Right forelimb (tissue), 1 donor: ENCODE results near the gene ADAD2.
"Not testable (repeated sequence)": the region's sequence is repeated elsewhere in the genome, so short reads cannot be mapped to it uniquely, and the experiment has no call there.

Experiments
- DNase-seq: peaks from one replicate; pipeline ENCODE4 v3.0.0-alpha.2; 2018

The ADAD2 gene

DNA sequence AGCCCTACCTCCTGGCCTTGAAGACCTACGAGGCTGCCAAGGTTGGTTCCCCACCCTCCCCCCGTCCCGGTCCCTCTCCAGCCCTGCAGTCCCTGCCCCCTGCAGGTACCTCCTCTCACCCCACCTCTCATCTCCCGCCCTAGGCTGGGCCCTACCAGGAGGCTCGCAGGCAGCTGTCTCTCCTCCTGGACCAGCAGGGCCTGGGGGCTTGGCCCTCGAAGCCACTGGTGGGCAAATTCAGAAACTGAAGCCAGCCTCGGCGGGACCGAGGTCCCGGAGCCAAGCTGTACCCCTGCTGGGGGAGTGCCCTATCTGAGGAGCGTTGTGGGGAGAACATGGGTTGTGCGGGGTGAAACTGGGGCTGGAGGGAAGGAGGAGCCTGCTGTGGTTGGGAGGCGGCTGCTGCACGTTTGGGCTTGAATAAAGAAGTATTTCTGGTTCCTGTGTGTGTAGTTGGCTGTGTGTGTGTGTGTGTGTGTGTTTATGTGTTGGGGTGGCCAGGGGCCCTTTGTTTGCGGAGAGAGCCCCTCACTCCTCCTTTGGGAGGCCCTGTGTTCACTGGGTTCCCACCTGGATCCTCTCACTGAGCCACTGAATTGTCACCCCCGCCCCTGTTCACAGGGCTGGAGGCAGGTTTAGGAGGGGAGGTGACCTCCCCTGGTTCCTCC lies 5.9 kb downstream of the ADAD2 start:
- no peak for DNase-seq

DNA sequence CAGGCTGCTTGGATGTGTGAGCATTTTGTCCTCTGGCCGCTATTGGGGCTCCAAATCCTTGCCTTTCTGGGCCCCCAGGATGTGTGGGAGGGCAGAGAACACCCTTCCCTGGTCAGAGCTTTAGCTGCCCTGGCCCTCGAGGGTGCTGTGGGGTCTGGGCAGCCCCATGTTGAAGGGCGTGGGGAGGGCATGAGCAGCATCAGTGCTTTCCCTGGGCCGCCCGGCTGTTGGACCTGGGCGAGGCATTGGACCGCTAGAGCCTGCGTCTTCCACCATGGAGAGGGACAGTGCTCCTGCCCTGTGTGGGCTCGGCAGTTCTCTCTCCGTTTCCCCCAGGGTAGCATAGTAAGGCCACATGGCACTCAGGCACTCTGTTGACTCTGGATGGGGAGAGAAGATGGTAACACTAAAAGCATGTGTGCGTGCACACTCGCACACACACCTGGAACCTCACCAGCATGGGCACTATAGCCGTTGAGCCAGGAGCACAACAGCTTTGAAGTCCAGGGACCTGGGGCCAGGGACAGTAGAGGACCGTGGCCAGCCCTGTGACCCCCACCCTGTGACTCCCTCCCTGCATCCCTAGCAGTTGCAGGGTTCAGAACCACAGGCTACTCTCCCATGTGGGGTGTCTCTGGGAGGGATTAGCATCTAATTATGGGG lies 6.6 kb downstream of the ADAD2 start:
- DNase-seq, result no peak

DNA sequence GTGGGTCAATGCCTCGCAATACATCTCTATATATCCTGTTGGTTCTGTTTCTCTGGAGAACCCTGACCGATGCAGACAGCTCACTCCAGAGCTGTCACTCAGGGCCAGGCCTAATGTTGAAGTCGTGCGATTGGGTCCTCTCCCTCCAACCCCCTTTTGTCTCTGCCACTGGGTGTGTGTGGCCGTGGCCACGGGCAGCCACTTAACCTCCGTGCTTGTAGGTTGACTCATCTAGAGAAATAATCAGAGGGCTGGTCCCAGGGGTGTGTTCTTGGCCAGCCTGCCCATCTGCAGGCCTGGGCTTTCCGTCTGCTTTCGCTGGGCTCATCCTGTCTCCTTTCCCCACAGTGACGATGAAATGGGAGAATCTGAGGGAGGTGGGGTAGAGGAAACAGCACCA lies 7.4 kb downstream of the ADAD2 start:
- no peak for DNase-seq

DNA sequence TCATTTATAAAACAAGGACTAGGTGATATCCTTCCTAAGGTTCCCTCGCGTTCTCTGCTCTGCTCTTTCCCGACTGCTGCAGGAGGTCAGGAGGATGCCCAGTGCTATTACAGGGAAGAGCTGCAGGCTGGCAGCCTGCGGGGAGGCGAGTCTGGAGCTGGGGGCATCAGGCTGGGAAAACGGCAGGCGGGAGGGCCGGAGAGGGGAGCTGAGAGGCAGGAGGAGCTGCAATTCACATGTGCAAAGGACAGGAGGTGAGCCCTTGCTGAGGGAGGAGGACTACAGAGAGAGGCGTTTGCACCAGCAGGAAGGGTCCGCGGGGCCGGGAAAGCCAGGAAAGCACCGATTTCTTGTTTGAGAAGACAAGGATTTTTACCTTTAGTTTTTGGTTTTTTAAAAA lies 8.1 kb downstream of the ADAD2 start:
- no peak for DNase-seq

DNA sequence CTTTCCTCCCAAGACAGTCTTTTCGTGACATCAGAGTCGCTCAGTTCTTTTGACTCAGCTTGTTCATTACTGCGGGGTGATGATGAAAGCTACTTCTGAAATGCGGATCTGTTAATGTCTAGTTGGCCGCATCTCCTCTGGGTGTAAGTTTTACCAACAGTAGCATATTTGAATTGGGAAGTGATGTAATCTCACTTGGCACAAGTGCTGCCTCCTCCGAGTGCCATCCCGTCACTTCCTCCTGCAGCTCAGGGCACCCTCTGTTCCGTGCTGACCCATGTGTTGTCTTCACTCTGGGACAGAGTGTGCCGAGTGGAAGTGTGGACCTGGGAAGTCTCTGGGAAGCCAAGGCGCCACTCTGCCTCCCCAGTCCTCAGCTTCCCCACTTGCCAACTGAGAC lies 8.9 kb downstream of the ADAD2 start:
- no peak for DNase-seq

DNA sequence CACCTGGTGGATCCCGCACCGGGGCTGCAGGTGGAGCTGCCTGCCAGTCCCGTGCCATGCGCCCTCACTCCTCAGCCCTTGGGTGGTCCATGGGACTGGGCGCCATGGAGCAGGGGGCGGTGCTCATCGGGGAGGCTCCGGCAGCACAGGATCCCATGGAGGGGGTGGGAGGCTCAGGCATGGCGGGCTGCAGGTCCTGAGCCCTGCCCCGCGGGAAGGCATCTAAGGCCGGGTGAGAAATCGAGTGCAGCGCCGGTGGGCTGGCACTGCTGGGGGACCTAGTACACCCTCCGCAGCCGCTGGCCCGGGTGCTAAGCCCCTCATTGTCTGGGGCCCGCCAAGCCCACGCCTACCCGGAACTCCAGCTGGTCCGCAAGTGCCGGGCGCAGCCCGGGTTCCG lies 13.6 kb downstream of the ADAD2 start:
- DNase-seq, result not testable (repeated sequence)

DNA sequence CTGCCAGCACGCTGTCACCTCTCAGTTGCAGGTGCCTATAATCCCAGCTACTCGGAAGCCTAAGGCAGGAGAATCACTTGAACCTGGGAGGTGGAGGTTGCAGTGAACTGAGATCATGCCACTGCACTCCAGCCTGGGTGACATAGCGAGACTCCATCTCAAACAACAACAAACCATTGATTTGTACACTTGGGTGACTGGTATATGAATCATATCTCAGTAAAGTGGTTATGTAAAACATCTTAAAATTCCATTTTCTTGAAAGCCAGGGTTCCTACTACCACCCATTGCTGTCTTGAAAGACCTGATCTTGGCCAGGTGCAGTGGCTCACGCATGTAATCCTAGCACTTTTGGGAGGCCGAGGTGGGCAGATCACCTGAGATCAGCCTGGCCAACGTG lies 14.2 kb downstream of the ADAD2 start:
- DNase-seq, result not testable (repeated sequence)

DNA sequence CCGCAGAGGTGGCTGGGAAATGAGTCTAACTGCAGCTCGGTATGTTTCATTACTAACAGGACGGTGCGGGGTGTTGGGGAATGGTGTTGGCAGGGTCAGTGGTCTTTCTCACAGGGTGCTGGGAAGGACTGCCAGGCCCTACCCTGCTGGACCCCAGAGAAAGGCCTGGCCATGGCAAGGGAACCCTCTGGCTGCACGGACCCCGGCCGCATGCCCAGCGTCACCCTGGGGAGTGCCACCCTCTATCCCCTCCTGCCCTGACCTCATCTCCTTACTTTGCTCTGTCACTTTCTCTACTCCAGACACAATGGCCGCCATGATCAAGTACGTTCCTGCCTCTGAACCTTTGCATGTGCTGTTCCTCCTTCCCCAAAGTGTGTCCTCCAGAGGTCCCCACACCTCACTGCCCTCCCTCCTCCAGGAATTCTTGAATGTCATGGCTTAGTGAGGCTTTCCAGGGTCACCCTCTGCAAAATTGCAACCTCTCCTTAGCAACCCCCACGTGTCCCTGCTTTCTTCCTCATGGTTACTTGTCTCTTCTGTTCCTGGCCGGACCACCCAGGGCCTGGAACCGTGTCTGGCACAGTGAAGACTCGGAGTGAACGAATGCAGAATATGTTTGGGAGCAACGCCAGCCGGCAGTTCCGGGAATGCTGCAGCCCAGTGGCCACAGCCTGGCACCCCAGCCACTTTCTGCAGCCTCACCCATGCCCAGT lies 15.2 kb downstream of the ADAD2 start:
- no peak for DNase-seq

DNA sequence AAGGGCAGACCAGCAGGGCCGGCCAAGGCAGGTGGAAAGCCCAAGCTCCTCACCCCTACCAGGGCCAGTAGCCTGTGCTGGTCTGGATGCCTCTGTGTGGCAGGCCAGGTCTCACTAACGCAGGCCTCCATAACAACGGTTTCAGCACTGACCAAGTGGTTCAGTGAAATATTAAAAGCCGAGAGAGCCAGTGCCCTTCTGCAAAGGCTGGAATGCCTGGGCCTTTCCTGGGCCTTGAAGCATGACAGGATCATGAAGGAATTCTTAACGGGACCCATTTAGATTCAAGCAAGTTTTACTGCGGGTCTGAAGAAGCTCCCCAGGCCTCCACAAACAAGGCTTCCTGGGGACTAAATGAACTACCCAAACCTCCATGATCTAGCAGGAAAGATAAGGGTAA lies 16.3 kb downstream of the ADAD2 start:
- no peak for DNase-seq

DNA sequence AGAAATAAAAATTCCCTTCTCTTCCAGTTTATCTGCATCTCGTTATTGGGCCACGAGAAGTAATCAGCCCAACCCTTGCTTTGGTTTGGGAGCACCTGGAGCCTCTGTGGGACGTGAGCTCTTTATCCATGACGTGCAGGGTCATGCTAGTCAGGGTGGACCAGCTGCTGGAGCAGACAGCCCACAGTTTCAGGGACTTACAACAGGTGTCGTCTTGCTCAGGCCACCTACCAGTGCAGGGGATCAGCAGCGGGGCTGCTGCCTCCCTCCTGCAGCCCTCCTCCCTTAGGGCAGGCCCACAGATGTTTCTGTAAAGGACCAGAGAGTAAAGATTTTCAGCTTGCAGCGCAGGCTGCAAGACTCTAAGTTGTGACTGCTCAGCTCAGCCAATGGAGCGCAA lies 16.9 kb downstream of the ADAD2 start:
- no peak for DNase-seq

DNA sequence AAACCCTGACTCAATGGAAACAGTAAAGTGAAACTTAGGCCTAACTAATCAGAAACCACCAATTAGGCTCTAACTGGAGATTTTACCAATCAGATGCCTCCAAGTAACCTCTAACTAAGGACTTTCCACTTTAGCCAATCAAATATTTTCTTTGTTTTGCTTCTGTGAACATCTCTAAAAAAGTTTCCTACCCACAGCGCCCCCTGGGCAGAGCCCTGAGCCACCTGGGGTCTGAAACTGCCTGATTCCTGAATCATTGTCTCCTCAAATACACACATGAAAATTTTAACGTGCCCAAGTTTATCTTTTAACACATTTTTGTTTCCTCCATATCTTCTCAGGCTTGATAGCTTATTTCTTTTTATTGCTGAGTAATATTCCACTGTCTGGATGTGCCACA lies 19.0 kb downstream of the ADAD2 start:
- DNase-seq, result no peak

DNA sequence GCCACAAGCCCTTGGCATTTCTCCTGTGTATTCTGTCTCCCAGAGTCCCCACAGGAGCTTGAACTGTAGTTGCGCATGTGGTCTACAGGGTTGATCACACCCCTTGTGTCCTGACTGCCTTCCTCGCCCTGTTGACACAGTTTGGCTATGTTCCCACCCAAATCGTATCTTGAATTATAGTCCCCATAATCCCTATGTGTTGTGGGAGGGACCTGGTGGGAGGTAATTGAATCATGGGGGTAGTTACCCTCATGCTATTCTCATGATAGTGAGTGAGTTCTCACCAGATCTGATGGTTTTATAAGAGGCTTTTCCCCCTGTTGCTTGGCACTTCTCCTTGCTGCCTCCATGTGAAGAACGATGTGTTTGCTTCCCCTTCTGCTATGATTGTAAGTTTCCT lies 21.2 kb downstream of the ADAD2 start:
- DNase-seq, result no peak

DNA sequence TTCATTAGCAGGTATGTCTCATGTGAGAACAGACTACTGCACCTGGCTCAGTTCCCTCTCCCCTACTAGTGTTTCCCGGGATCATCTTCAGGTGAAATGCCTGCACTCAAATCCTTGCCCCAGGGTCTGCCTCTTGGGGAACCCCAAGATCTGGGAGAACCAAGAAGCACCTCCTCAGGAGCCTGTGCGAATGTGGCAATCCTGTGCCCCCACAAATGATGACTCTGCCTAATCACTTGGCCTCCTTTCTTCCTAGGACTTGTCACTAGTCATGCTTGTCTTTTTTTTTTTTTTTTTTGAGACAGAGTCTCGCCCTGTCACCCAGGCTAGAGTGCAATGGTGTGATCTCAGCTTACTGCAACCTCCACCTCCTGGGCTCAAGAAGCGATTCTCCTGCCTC lies 21.7 kb downstream of the ADAD2 start:
- no peak for DNase-seq

DNA sequence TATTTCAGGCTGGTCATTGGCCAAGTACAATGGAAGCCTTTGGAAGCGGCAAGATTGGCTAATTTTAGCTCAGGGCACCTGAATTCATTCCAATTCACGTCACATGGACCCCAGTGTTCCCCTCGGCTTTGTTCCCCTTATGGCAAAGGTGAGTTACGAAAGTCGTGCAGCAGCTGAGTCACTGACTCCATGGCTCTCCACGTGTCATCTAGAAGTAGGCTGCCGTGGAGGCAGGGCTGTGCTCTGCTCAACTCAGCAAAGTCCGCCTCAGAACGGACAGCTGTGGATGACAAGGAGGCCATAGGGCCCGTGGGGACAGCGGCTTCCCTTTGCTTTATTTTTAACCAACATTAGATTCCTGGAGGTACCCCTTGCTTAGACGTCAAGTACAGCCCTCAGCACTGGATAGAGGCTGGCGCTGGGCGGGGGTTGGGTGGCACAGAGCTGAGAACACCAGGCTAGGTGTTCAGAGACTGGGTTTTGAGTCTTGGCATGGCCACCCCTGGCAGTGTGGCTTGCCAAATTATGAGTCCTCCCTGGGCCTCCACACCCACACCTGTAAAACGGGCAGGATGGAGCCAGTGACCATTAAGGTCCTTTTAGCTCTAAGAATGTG lies 23.6 kb downstream of the ADAD2 start:
- no peak for DNase-seq

DNA sequence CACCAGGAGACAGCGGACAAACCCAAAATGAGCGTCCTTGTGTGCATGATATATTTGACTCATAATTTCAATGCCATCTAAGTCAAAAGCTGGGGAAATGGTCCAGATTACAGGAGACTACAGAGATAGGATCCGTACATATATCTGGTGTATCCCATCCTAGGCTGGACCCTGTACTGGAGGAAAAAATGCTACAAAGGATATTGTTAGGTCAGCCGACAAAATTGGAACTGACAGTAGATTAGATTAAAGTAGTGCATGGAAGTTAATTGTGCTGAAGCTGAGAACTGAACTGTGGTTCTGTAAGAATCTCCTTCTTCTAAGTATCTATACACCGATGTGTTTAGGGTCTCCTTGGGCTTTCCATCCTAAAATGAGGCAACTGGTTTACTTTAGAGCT lies 24.6 kb downstream of the ADAD2 start:
- no peak for DNase-seq

DNA sequence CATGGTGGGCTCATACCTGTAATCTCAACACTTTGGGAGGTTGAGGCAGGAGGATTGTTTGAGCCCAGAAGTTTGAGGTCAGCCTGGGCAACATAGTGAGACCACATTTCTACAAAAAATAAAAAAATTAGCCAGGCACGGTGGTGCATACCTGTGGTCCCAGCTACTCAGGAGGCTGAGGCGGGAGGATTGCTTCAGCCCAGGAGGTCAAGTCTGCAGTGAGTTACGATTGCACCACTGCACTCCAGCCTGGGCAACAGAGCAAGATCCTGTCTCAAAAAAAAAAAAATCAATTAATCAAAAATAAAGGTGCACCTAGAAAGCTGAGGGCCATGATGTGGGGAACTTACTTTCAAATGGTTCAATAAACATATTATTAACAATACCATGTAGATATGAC lies 25.2 kb downstream of the ADAD2 start:
- not testable (repeated sequence) for DNase-seq

DNA sequence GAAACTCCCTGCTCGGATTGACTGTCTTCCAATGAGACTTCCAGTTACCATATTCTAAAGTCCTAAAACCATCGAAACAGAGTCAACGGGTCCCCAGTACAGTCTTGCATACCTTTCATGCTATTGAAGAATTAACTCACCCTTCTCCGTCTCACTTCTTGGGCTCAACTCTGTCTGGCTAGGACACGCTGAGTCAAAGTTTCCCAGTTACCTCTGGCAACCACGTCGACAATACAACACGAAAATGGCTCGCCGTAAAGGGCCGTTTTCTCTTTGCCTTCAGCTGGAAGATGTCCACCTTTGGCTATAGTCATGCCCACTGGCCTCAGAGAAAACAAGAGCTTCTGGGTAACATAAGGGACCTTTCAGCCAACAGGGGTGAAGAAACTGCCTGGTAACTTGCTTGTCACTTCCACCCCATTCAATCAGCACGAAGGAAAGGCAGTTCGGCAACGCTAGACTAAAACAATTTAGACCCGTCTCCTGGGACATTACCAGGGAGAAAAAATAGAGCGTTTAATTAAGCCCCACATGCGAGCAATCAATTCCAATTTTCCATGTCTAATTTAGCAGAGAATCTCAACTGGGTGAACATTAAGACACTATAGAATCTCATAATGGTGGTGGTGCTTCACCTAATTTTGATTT lies 27.3 kb downstream of the ADAD2 start:
- DNase-seq, result no peak

DNA sequence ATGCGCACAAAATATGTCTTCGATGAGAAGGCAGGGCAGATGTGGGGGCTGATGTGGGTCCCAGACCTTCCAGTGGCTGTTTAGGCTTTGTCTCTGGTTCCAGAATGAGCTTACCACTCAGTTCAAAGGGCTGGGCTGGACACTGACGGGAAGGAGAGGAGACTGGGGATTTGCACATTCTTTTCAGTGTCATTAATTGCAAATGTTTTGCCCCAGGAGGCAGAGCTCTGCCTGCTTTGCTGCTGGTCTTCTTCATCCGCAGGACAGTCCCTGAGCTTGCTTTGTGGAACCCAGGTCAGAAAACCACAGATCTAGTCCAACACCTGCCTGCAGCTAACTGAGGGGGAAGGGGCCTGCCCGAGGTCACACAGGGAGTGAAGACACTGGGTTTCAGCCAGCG lies 28.0 kb downstream of the ADAD2 start:
- no peak for DNase-seq

DNA sequence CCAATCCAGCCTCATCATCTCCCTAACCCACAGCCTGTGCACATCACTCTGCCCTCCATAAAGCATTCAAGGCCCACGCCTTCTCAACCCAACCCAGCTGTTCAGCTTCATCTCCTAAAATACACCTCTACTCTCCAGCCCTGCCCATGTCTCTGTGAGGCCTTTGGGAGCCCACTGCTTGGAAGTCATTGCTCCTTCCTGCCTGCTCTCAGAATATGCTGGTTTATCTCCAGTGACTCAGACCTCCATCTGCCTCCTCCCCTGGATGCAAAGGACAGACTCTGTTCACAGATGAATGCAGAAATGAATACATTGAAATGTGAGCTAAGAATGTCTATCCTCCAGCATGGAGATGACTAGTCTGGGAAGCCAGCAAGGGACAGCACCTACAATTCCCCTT lies 29.9 kb downstream of the ADAD2 start:
- no peak for DNase-seq

DNA sequence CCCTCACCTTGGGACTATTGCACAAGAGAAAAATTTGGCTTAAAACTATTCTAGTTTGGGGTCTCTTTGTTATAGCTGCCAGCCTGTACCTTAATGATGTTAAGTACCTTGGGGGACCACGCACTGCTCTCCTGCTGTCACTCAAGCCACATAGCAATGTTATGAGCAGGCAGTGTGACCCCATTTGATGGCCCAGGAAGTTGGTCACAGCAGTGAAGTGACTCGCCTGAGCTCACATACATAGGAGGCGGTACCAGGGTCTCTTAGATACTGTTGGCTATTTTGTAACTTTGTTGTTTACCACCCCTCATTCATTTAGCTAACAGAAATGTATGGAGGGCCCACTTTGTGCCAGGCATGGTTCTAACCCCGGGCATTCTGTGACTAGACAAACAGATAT lies 32.5 kb downstream of the ADAD2 start:
- no peak for DNase-seq

DNA sequence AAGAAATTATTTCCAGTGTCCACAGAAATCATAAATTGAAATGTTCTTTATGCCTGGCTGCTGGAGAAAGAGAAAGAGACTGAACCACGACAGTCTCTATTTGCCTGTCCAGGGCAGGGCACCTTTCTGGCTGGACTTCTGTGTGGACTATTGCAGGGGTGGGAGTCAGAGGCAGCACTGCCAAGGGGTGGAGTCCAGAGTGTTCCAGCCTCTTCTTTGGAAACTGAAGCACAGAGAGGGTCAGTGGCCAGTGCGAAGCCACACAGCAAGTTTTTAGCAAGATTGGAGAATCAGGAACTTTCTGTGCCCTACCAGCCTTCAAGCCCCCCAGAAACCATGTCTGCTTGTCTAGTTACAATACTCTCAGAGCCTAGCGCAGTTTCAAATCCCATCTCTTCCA lies 33.6 kb downstream of the ADAD2 start:
- DNase-seq, result no peak

DNA sequence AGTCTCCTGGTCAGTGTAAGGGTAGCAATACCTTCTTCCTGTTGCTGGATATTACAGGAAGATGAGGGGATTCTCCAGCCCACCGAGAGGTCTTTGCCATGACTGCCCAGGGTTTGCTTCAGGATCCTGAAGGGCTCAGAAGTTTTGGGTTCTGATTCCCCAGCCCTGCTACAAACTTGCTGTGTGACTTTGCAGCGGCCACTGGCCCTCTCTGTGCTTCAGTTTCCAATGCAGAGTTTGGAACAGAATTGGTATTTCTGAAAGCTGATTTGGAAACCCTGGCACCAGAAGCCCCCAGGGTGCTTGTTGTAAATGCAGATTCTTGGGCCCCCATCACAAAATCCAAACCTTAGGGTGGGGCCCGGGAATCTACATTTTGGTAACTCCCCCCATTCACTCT lies 34.2 kb downstream of the ADAD2 start:
- no peak for DNase-seq

DNA sequence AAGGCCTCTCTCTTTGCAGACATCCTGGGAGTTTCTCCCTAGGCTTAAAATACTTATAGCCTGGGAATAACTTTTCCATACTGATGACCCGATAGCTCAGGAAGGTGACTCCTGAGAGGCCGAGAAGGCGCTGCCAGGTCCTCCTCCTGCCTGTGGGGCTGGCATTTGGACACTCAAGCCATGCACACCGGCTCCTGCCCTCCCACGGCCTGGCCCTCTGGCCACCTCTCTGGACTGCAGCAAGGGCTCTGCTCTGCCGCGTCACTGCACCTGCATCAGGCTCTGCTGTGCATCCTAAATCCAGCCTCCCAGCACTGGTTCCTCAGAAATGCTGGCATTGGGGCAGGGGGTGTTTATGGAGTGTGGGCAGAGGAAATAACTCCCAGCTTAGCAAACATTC lies 34.6 kb downstream of the ADAD2 start:
- no peak for DNase-seq

DNA sequence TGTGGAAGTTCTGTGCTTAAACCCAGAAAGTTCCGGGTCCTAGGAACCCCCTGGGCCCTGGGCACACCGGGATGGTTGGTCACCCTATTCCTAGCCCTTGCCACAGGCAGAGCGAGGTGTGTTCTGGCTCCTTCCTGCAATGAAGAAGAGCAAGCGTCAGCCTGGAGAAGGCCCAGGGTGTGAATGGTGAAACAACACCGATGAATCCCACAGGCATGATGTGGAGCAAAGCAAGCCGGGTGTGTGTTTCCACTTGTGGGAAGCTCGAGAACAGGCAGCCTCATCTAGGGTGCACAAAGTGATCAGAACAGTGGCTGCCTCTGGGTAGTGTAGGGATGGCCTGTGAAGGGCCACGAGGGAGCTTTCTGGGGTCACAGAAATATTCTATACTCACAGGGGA lies 35.1 kb downstream of the ADAD2 start:
- no peak for DNase-seq
